ENCODE measurements around the gene NAA60.

The NAA60 gene

DNA sequence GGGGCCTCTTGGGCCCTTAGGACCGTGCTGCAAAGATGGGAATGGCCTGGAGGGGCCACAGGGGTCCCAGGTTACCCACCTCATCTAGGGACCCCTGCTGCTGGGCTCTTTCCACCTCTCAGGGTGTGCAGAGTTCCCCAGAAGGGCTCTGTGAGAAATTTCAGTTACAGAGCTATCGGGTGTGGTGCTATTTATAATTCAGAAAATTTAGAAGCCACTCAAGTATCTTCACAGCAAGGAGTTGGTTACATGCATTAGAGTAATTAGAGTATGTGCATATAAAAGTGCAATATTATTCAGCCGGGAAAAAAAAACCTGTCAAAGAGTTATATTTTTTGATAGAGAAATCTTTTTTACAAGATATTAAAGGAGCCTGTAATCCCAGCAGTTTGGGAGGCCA is 32.9 kb downstream of the NAA60 start:
- DNase-seq (ENCODE audit: low read depth): no peak
- H3K4me3 ChIP-seq (ENCODE audit: low read depth, low read length): no peak overlapping the region
- TF ChIP-seq, protein P1, sequence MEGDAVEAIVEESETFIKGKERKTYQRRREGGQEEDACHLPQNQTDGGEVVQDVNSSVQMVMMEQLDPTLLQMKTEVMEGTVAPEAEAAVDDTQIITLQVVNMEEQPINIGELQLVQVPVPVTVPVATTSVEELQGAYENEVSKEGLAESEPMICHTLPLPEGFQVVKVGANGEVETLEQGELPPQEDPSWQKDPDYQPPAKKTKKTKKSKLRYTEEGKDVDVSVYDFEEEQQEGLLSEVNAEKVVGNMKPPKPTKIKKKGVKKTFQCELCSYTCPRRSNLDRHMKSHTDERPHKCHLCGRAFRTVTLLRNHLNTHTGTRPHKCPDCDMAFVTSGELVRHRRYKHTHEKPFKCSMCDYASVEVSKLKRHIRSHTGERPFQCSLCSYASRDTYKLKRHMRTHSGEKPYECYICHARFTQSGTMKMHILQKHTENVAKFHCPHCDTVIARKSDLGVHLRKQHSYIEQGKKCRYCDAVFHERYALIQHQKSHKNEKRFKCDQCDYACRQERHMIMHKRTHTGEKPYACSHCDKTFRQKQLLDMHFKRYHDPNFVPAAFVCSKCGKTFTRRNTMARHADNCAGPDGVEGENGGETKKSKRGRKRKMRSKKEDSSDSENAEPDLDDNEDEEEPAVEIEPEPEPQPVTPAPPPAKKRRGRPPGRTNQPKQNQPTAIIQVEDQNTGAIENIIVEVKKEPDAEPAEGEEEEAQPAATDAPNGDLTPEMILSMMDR (conservative IDR thresholded peaks at IDR 0.05; ENCODE audit: low read depth, low read length): no peak

DNA sequence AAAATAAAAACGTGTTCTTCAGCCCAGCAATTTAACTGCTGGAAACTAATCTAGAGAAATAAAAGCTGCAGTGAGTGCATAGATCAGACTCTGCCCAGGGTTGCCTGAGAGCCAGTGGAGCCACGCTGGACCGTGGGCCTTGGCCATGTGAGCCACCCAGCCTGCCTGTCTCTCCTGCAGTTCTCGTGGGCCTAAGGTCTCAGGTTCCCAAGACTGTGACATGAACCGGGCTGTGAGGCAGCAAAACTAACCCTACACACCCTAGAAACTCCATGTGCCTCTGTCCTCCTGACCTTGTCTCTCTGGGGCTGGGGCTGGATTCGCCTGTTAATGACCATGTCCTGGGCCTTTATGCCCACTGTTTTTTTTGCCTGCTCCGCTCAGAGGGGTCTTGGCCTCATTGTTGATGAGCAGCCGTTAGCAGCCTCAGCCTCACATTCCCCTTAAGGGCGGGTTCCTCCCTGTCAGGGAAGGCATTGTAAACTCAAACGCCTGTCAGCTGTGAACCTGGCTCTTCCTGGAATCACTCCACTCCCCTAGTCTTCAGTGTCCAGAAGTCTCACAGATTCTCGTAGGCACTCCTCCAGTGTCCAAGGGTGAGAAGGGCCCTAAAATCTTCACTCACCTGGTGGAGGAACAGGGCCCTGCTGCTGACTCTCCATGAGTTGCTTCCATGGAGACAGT is 34.9 kb downstream of the NAA60 start:
- DNase-seq (ENCODE audit: low read depth): no peak
- no peak overlapping the region for H3K4me3 ChIP-seq (ENCODE audit: low read depth, low read length)
- TF ChIP-seq, protein P1 (conservative IDR thresholded peaks at IDR 0.05; ENCODE audit: low read depth, low read length): no peak

DNA sequence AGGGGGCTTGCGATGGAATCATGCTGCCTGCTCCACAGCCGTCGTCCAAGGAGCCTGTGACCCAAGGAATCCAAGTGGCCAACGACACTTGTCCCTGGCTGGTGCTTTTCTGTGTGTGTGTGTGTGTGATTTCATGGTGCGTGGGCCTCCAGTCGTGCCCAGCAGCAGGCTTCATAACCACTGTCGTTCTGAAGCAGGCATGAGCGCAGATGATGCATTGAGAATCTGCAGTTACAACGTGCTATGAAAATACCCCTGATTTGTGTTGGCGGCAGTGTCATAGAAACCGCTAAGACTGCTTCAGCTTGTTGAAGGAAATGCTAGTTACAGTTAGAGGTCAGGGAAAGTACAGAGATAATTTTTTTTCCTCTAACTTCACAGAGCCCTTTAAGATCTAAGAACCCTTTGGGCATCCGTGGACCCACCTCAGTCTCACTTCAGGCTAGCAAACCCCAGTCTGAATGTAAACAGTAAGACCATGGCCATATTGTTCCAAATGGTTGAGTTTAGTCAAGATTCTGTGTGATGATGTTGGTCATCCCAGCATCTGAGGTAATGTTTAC is 36.3 kb downstream of the NAA60 start:
- H3K4me3 ChIP-seq (ENCODE audit: low read depth, low read length): no peak overlapping the region
- no peak for DNase-seq (ENCODE audit: low read depth)
- TF ChIP-seq, protein P1 (conservative IDR thresholded peaks at IDR 0.05; ENCODE audit: low read depth, low read length): no peak

DNA sequence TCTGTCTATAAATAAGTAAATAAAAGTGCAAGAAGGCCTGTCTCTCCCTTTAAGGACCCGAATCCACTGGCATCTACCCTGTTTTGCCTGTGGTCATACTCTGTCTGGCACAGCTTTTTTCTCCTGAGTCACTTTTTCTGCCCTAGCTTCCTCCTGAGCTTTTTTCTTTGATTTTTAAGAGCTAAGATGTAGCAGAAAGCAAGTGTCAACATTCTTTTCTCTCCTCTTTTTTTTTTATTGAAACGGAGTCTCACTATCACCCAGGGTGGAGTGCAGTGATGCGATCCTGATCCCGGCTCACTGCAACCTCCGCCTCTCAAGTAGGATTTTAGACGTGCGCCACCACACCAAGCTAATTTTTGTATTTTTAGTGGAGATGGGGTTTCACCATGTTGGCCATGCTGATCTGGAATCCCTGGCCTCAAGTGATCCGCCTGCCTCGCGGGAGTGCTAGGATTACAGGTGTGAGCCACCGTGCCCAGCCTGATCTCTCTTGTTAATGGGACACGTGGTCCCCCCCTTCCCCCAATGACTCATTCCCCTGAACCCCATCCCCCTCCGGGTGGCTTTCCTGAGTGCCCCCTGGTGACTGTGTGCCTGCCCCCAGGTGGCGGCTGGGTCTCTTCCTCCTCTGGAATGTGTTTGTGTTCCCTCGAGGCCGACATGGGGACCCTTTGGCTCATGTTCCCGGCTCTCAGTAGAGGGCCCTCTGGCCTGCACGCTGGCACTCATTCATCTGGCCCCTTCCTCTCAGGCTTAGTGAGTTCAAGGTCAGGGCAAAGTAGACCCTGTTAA is 37.6 kb downstream of the NAA60 start:
- TF ChIP-seq, protein P1 (conservative IDR thresholded peaks at IDR 0.05; ENCODE audit: low read depth, low read length): no peak
- no peak overlapping the region for H3K4me3 ChIP-seq (ENCODE audit: low read depth, low read length)
- DNase-seq (ENCODE audit: low read depth): no peak

DNA sequence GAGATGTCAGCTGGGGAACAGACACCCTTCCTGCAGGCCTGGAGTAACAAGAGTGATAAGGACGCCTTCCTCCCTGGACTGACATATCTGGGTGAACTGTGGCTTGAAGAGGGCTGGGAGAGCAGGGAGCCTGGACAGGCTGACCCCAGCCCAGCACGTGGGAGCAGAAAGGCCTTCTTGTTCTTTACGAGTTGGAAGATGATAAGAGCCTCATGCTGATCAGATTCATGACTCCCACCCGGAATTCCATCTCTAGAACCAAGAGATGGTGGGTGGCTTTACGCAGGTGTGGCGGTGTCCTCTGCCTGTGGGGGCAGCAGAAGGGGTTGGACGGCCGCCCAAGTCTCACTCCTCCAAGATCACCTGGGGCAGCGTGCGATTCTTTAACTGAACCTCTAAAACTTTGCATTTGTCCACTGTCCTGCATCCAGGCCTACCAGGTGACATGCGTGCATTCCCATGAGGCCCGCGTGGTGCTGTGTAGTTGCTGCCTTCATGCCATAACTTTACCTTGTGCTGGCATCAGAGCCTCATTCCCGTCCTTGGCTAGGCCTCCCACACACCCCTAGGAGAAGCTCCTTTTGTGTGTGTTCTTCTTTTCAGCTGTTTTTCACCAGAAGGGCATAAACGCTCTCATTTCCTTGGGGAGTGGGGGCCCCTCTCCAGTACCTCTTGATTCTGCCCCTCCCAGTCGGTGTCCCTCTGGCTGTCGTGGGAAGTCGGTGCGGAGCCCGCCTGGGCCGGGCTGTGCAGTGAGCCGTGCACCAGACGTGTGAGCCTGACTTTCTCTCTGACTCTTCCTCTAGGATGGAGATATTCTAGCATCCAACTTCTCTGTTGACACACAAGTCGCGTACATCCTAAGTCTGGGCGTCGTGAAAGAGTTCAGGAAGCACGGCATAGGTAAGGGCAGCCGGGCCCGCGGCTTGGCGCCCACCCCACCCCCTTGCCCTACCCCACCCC is 38.5 kb downstream of the NAA60 start:
- TF ChIP-seq, protein P1 (conservative IDR thresholded peaks at IDR 0.05; ENCODE audit: low read depth, low read length): no peak
- H3K4me3 ChIP-seq (ENCODE audit: low read depth, low read length): no peak overlapping the region
- DNase-seq (ENCODE audit: low read depth): no peak

DNA sequence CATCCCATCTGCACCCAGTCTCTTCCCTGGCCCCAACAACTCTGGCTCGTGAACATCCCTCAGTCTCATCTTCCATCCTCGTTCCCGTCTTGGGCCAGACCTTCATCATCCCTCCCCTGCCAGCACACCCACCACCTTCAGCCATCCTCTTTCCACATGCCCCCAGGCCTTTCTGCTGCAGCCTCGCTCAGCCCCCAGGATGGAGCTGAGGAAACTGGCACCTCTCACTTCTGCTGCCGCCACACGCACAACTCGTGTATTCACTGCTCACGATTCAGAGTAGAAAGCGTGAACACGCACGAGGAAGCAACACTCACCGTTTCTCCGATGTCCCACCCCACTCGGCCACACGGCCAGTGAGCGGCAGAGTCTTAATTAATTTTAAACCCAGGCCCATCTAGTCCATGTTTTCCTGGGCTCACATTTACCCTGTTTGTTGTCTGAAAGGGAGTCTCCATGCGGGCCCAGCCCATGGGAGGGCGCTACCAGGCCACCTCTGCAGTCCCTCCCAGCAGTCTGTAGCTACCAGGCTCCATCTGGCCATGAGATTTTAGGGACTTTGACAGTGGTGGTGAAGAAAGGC is 39.3 kb downstream of the NAA60 start:
- TF ChIP-seq, protein P1 (conservative IDR thresholded peaks at IDR 0.05; ENCODE audit: low read depth, low read length): no peak
- DNase-seq (ENCODE audit: low read depth): no peak

More for the DNA sequence above, 39.3 kb downstream of the NAA60 start:
- no peak overlapping the region for H3K4me3 ChIP-seq (ENCODE audit: low read depth, low read length)
